ENCODE data around the gene FUZ.

- no peak for TF ChIP-seq CTCF (IDR thresholded peaks at IDR 0.05)
- no peak for TF ChIP-seq POLR2A (IDR thresholded peaks at IDR 0.05)
Measured at GRCh38 chr19:49814010-49814409, 918 bp upstream of the FUZ start.
